H1 (cell line): ENCODE data around the gene LANCL2.

ENCODE experiments used
- BCL11A ChIP-seq, 2 experiments: IDR thresholded peaks; one replicate each; pipeline ENCODE4 v1.6.1; 2011; ENCODE audit warnings: low read depth in 2 of 2, low read length in 2 of 2, mild to moderate bottlenecking in 2 of 2
- EP300 ChIP-seq, 2 experiments: IDR thresholded peaks; 1 replicate in 1 of 2; 2 replicates in 1 of 2; pipeline ENCODE4 v1.6.1; 2011 to 2012; ENCODE audit warnings: low read depth in 2 of 2, low read length in 2 of 2, mild to moderate bottlenecking in 2 of 2, borderline replicate concordance in 1 of 2, inconsistent platforms in 1 of 2, moderate library complexity in 1 of 2
- EZH2 ChIP-seq: fragments of 200-600 bp; sonication (generic); IDR thresholded peaks from 2 replicates; pipeline ENCODE4 v1.7.1; 2012; ENCODE audit warnings: low read depth, mild to moderate bottlenecking, moderate library complexity, low read length, inconsistent platforms; ENCODE audit not compliant: severe bottlenecking
- RXRA ChIP-seq: IDR thresholded peaks from 2 replicates; pipeline ENCODE4 v1.6.1; 2011; ENCODE audit warnings: low read depth, mild to moderate bottlenecking, low read length, moderate library complexity; ENCODE audit not compliant: insufficient read depth
- SP1 ChIP-seq: IDR thresholded peaks from 2 replicates; pipeline ENCODE4 v1.6.1; 2011; ENCODE audit warnings: low read depth, low read length
- TCF12 ChIP-seq: IDR thresholded peaks from 2 replicates; pipeline ENCODE4 v1.6.1; 2011; ENCODE audit warnings: low read depth, mild to moderate bottlenecking, low read length
- TF ChIP-seq, protein P1 (sequence below): IDR thresholded peaks from 2 replicates; pipeline ENCODE4 v1.6.1; 2012; ENCODE audit warnings: low read length, inconsistent platforms
- TF ChIP-seq, protein P2 (sequence below), 3 experiments: IDR thresholded peaks; 1 replicate in 2 of 3; 2 replicates in 1 of 3; pipeline versions ENCODE4 v1.5.1 to v1.6.1; 2011; ENCODE audit warnings: low read length in 3 of 3, mild to moderate bottlenecking in 3 of 3, inconsistent platforms in 2 of 3, low read depth in 1 of 3, moderate library complexity in 1 of 3; ENCODE audit not compliant: insufficient read depth in 1 of 3; ENCODE audit errors: control extremely low read depth in 1 of 3

DNA sequence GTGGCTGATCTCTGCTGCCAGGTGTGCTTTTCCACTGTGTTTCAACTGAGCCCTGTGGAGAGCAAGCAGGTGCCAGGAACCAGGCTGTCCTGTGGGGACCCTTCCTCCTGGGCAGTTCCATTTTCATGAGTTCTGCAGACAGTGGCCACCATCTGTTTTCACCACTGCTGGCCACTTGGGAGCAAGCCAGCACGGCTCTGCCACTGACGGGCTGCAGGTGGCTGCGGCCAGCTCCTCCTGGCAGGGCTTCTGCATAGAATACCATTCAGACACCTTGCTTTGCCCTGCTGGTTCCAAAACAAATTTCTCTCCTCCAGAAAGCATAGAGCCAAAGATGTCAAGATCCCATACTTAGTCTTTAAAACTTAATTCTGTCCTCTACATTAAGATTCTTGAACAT lies 48.3 kb downstream of the LANCL2 start:
- TF ChIP-seq RXRA: no peak
- TF ChIP-seq, protein P1, sequence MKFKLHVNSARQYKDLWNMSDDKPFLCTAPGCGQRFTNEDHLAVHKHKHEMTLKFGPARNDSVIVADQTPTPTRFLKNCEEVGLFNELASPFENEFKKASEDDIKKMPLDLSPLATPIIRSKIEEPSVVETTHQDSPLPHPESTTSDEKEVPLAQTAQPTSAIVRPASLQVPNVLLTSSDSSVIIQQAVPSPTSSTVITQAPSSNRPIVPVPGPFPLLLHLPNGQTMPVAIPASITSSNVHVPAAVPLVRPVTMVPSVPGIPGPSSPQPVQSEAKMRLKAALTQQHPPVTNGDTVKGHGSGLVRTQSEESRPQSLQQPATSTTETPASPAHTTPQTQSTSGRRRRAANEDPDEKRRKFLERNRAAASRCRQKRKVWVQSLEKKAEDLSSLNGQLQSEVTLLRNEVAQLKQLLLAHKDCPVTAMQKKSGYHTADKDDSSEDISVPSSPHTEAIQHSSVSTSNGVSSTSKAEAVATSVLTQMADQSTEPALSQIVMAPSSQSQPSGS: no peak
- TF ChIP-seq TCF12: no peak
- TF ChIP-seq, protein P2, sequence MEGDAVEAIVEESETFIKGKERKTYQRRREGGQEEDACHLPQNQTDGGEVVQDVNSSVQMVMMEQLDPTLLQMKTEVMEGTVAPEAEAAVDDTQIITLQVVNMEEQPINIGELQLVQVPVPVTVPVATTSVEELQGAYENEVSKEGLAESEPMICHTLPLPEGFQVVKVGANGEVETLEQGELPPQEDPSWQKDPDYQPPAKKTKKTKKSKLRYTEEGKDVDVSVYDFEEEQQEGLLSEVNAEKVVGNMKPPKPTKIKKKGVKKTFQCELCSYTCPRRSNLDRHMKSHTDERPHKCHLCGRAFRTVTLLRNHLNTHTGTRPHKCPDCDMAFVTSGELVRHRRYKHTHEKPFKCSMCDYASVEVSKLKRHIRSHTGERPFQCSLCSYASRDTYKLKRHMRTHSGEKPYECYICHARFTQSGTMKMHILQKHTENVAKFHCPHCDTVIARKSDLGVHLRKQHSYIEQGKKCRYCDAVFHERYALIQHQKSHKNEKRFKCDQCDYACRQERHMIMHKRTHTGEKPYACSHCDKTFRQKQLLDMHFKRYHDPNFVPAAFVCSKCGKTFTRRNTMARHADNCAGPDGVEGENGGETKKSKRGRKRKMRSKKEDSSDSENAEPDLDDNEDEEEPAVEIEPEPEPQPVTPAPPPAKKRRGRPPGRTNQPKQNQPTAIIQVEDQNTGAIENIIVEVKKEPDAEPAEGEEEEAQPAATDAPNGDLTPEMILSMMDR (IDR thresholded peaks at IDR 0.05; ENCODE audit: control extremely low read depth in 1 of 3, insufficient read depth in 1 of 3, low read depth in 1 of 3, low read length in 3 of 3): no peak
- no peak for TF ChIP-seq EZH2
- TF ChIP-seq BCL11A (IDR thresholded peaks at IDR 0.05; ENCODE audit: low read depth in 2 of 2, low read length in 2 of 2): no peak
- TF ChIP-seq EP300 (IDR thresholded peaks at IDR 0.05; ENCODE audit: borderline replicate concordance in 1 of 2, low read depth in 2 of 2, low read length in 2 of 2): no peak
- TF ChIP-seq SP1: no peak
